SK-N-DZ (cell line): ENCODE results near the gene ABHD8.
A peak's percentile ranks its signal among the peaks of the same experiment; 100 is the strongest.

Source experiments
- DNase-seq: peaks from one replicate; pipeline ENCODE4 v3.0.0-alpha.2; 2015; ENCODE audit warnings: low spot score

The ABHD8 gene

GRCh38 chr19:17333611-17334413 lies 30.6 kb upstream of the ABHD8 start:
- no peak for DNase-seq

GRCh38 chr19:17332677-17333581 lies 29.7 kb upstream of the ABHD8 start:
- DNase-seq = peak; percentile 82

DNA sequence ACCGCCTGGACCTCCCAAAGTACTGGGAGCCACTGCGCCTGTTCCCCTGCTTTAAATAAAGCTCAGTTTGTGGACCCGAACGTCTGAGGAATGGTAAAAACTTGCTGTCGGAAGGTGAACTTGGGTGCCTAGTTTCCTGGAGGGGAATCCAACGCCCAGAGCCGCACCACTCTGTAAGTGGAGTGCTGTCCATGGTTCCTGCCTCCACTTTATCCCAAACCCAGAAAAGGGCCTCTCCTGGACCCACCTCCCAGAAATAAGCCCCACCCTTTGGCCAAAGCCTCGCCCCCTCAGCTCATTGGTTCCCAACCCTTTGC lies 29.1 kb upstream of the ABHD8 start:
- DNase-seq = no peak

DNA sequence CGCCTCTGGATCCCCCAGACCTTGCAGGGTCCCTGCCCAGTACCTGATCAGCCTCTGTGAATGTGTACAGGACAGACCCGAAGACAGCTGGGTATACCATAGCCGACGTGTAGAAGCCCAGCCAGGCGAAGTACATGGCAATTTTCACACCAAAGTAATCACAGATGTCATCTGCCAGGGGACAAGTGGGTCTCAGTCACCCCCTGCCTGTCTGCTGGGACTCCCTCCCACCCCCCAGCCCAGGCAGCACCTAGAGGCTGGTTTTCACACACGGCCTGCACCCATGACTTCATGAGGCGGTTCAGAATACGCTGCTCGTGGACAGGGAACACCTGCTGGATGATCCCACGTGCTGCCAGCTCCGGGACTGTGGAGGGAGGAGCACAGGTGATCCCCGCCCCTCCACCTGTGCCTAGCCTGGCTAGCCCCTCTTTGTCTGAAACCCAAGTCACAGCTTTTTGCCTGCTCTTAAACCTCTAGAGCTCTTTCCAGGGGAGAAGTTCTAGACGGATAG lies 27.9 kb upstream of the ABHD8 start:
- DNase-seq = no peak

GRCh38 chr19:17330262-17331044 lies 27.2 kb upstream of the ABHD8 start:
- no peak for DNase-seq

- DNase-seq = no peak
Observed at GRCh38 chr19:17329366-17330261, 26.4 kb upstream of the ABHD8 start.

DNA sequence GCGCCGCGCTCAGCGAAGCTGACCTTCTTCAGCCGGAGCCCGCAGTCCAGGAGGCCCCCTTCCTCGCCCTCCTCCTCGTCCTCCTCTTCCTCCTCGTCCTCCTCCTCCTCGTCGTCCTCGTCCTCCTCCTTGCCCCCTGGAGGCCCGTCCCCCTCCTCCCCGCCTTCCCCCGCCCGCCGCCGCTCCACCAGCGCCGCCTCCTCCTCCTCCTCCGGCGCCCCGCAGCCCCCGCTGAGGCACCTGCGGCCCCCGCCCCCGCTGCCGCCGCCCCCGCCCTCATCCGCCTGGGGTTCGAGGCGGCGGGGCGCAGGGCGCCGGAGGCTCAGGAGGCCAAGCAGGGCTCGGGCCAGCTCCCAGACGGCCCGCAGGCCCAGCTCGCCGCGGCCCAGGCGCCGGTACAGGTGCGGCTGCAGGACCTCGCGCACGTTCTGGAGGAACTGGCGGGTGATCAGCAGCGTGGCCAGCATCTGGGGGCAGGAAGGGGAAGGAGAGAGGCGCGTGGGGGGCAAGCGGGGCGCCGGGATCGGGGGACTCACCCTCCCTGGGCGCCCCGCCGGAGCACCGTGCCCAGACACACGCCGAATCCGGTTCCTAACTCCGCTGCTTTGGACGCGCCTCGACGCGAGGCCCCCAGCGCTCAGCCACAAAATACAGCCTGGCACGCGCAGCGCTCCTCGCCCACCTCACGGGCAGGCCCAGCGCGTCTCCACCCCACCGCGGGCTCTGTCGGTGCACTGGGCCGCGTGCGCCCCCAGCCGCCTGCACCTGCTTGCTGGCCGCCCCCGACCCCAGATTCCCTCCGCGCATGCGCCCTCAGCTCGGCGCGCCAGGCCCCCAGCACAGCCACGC lies 25.5 kb upstream of the ABHD8 start:
- no peak for DNase-seq

- DNase-seq = no peak
Observed at GRCh38 chr19:17327654-17328516, 24.7 kb upstream of the ABHD8 start.

GRCh38 chr19:17327068-17327653 lies 23.9 kb upstream of the ABHD8 start:
- no peak for DNase-seq

DNA sequence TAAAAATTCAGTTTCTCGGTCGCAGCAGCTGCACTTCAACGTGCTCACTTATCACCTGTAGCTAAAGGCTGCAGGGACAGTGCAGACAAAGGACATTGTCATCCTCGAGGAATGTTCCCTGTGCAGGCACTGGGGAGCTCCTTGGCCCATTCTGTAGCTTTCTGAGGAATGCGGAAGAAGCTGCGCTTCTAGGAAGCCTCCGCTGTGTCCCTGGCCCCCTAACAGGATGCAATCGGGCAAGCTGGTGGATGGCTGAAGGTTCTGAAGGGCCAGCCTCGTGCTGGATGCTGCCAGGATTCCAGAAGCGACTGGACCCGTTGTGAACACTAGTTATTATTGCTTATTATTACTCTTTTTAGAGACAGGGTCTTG lies 23.4 kb upstream of the ABHD8 start:
- no peak for DNase-seq

GRCh38 chr19:17325881-17326594 lies 22.8 kb upstream of the ABHD8 start:
- no peak for DNase-seq

DNA sequence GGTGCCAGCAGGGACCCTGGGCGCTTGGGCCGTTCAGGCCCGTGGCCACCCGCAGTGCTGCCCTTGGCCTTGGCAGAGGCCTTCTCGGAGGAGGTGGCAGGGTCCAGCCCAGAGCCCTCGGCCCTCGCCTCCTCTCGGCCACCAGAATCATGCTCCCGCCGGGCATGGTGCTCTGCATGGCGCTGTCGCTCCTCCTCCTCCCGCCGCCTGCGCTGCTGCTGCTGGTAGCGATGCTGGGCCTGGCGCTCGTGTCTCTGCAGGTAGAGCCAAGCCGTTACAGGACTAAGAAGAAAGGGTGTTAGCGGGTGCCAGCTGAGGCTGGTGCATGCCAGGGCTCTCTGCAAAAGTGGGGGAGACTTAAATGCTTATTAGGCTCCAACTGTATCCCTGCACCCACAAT lies 21.9 kb upstream of the ABHD8 start:
- DNase-seq = no peak

DNA sequence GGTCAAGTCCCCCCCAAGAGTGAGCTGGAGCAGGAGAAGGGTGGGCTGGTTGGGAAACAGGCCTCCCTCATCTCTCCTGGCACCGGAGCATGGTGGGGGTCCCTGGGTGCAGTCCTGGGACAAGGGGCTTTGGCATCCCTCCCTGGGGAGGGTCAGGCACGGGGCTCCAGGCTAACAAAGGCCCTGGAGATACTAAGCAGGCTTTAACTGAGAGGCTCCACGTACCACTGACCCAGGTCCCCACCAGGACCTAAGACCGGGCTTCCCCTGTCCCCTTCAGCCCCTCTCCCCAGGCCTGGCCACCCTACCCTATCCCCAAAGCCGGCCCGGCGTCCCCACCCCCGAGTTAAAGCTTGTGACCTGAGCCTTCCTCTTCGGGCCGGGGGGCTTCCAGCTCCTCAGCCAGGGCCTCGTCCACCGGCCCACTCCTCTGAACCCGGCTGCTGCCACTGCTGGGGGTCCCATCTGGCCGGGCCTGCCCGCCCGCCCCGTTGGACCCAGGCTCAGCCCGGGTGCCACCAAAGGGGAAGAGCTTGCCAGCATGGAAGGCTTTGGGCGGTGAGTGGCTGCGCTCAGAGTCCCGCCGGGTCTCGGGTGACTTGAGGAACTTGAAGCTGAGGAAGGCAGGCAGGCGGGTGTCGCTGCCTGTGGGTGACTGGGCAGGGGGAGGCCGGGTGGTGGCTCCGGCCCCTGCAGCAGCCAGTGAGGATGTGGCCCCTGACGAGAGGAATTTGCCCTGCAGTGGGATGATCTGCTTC lies 21.3 kb upstream of the ABHD8 start:
- DNase-seq = no peak

DNA sequence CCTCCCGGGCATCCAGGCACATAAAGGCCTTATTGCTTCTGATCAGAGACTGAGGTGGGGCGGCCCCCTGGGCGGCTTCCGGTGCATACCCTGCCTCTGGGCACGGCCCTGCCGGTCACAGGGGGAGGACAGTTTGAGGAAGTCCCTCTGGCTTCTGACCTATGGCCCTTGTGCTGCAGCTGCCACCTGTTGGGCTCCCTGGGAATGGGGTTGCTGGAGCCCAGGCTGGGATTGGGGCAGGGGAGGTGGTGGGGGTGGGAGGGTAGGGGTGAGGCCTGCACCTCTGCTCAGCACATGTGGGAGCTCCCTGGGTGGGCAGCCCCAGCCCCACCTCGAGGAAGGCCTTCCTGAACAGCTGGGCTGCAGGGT lies 20.7 kb upstream of the ABHD8 start:
- no peak for DNase-seq

DNA sequence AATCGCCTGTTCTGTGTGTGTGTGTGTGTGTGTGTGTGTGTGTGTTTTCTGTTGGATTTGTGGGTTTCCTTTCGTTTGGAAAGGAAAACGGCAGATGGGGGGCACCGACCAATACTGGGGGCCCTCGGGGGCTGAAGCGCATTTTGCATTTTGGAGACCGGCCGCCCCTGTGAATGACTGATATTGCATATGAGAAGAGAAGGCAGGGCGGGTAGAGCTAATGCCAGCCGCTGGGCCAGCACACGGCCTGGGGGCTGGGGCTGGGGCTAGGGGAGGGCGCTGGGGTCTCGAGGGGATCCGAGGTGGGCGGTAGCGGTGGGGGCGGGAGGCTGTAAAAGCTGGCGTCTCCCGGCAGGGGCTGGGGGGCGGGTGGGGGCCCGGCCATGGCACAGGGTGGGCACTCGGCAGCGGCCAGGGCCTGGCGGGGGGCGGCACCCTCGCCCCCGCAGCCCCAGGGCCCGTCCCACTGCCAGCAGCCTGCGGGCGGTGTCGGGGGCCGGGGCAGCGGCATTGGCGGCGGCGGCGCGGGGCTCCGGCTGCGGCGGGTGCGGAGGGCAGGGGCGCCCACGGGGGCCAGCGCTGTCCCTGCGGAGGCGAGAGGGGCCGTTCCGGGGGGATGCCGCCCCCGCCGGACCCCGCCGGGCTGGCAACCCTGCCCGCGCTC lies 20.2 kb upstream of the ABHD8 start:
- no peak for DNase-seq

DNA sequence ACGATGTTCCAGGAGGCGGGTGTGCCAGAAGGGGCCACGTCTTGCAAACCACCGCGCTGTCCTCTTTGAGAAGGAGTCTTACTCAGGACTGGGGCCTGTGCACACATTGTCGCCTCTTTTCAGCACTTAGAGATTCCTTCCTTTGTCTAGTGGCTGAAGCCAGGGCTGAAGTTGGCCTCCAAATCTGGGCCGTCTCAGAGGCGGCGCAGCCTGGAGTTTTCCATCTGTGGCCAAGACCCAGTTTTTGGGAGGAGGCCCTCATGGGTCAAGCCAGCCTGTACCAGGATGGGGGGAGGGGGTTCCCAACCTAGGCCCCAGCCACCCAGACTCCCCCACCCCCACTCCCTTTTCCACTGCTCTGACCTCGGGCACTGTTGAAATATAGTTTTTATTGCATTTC lies 19.6 kb upstream of the ABHD8 start:
- DNase-seq = no peak
